GM23338 (cell line): ENCODE measurements around the gene CCDC92B. TPM values are rescaled to one million over a fixed set of nuclear protein-coding genes. Genes with fewer than 3 reads are reported as not detected.

ENCODE experiments used
- ATAC-seq: fragments of 200-7000 bp; cut with Tn5 transposase; 3 replicates; pipeline ENCODE4 v1.9.1; 2020
- DNase-seq: peaks from one replicate; pipeline ENCODE4 v3.0.0-alpha.2; 2015; ENCODE audit warnings: low spot score
- H2AFZ ChIP-seq: fragments of 200-600 bp; sonication (generic); 2 replicates; pipeline ENCODE4 v1.8.0; 2016; ENCODE audit warnings: antibody characterized with exemption, mild to moderate bottlenecking, moderate library complexity
- H3F3A ChIP-seq: fragments of 200-600 bp; sonication (generic); replicated peaks from 2 replicates; pipeline ENCODE4 v1.8.0; 2017; ENCODE audit warnings: antibody characterized with exemption, mixed run types, low read depth
- H3K27ac ChIP-seq: fragments of 200-600 bp; sonication (generic); 2 replicates; pipeline ENCODE4 v1.6.1; 2016; ENCODE audit warnings: low read depth
- H3K27me3 ChIP-seq: fragments of 200-600 bp; sonication (generic); 2 replicates; pipeline ENCODE4 v1.8.0; 2016; ENCODE audit warnings: mild to moderate bottlenecking, mixed run types, moderate library complexity; ENCODE audit not compliant: insufficient read depth
- H3K36me3 ChIP-seq: fragments of 200-600 bp; sonication (generic); 2 replicates; pipeline ENCODE4 v1.8.0; 2016; ENCODE audit warnings: mild to moderate bottlenecking; ENCODE audit not compliant: insufficient read depth
- H3K4me1 ChIP-seq: fragments of 200-600 bp; sonication (generic); 2 replicates; pipeline ENCODE4 v1.8.0; 2016; ENCODE audit warnings: mild to moderate bottlenecking, moderate library complexity; ENCODE audit not compliant: insufficient read depth
- H3K4me2 ChIP-seq: fragments of 200-600 bp; sonication (generic); 2 replicates; pipeline ENCODE4 v1.7.1; 2017; ENCODE audit warnings: mixed run types
- H3K4me3 ChIP-seq: fragments of 200-600 bp; sonication (generic); 2 replicates; pipeline ENCODE4 v1.6.1; 2016; ENCODE audit warnings: mixed run types
- H3K79me2 ChIP-seq: fragments of 200-600 bp; sonication (generic); replicated peaks from 2 replicates; pipeline ENCODE4 v1.8.0; 2017; ENCODE audit warnings: mild to moderate bottlenecking; ENCODE audit not compliant: insufficient read depth
- H3K9me2 ChIP-seq: fragments of 200-600 bp; sonication (generic); 2 replicates; pipeline ENCODE4 v1.8.0; 2017; ENCODE audit not compliant: insufficient read depth
- H4K20me1 ChIP-seq: fragments of 200-600 bp; sonication (generic); replicated peaks from 2 replicates; pipeline ENCODE4 v1.8.0; 2017; ENCODE audit warnings: mild to moderate bottlenecking; ENCODE audit not compliant: insufficient read depth
- H3K27ac Mint-ChIP-seq: 2 replicates; pipeline ENCODE4 v1.8.0; 2020; ENCODE audit warnings: inconsistent platforms, mild to moderate bottlenecking, moderate library complexity, mixed read lengths
- H3K27me3 Mint-ChIP-seq: 3 replicates; pipeline ENCODE4 v1.8.0; 2022; ENCODE audit warnings: low read depth, mild to moderate bottlenecking, moderate library complexity, mixed read lengths, inconsistent platforms; ENCODE audit not compliant: insufficient read depth, poor library complexity
- H3K36me3 Mint-ChIP-seq: 3 replicates; pipeline ENCODE4 v1.8.0; 2021; ENCODE audit warnings: low read depth, mild to moderate bottlenecking, inconsistent platforms, moderate library complexity, mixed read lengths
- H3K4me1 Mint-ChIP-seq: 3 replicates; pipeline ENCODE4 v1.8.0; 2020; ENCODE audit warnings: mild to moderate bottlenecking, inconsistent platforms, mixed read lengths
- H3K4me3 Mint-ChIP-seq: 3 replicates; pipeline ENCODE4 v1.8.0; 2021; ENCODE audit warnings: moderate library complexity, mild to moderate bottlenecking, inconsistent platforms, mixed read lengths
- H3K9me3 Mint-ChIP-seq: 3 replicates; pipeline ENCODE4 v1.8.0; 2020; ENCODE audit warnings: moderate library complexity, mild to moderate bottlenecking, inconsistent platforms, mixed read lengths
- CREB1 ChIP-seq: fragments of 250-450 bp; sonication (Bioruptor Pico); IDR thresholded peaks from 2 replicates; pipeline ENCODE4 v1.5.0; 2020; ENCODE audit warnings: low read depth, mild to moderate bottlenecking, moderate library complexity
- EZH2 ChIP-seq: fragments of 200-600 bp; sonication (generic); IDR thresholded peaks from one replicate; pipeline ENCODE4 v1.8.0; 2017; ENCODE audit warnings: antibody characterized with exemption, mild to moderate bottlenecking, low read depth; ENCODE audit not compliant: unreplicated experiment
- JUNB ChIP-seq: IDR thresholded peaks from one replicate; pipeline ENCODE4 v1.6.1; 2016; ENCODE audit warnings: antibody characterized with exemption; ENCODE audit not compliant: unreplicated experiment
- NANOG ChIP-seq: IDR thresholded peaks from 2 replicates; pipeline ENCODE4 v1.6.1; 2016; ENCODE audit warnings: antibody characterized with exemption, borderline replicate concordance
- STAT1 ChIP-seq: IDR thresholded peaks from one replicate; pipeline ENCODE4 v1.6.1; 2016; ENCODE audit warnings: antibody characterized with exemption; ENCODE audit not compliant: unreplicated experiment
- ZNF114 ChIP-seq: fragments of 250-450 bp; sonication (Bioruptor Pico); IDR thresholded peaks from 2 replicates; pipeline ENCODE4 v1.5.0; 2020; ENCODE audit warnings: mild to moderate bottlenecking, moderate library complexity
- polyA plus RNA-seq: library from polyadenylated mRNA; unstranded; fragments of >200 nt; fragmentation: Nextera tagmentation; extraction: Ambion mirVana; gene quantifications from 2 replicates; pipeline ENCODE4 v1.2.1, GENCODE V29; 2016
- total RNA-seq: library from RNA; depleted of rRNA; stranded (reverse); fragments of >200 nt; shearing (Covaris generic); gene quantifications from 2 replicates; pipeline ENCODE4 v1.2.3, GENCODE V29; 2014
- TF ChIP-seq, protein P1 (sequence below): IDR thresholded peaks from one replicate; pipeline ENCODE4 v1.6.1; 2018; ENCODE audit warnings: antibody characterized with exemption; ENCODE audit not compliant: unreplicated experiment
- TF ChIP-seq, protein P2 (sequence below): IDR thresholded peaks from 2 replicates; pipeline ENCODE4 v1.6.1; 2016; ENCODE audit warnings: antibody characterized with exemption
- TF ChIP-seq, protein P3 (sequence below), 2 experiments: fragments of 200-600 bp in 1 of 2; sonication (generic) in 1 of 2; conservative IDR thresholded peaks; 2 replicates each; pipeline versions ENCODE4 v1.5.1 to v1.6.1; 2016 to 2017; ENCODE audit warnings: antibody characterized with exemption in 2 of 2, low read depth in 2 of 2, mild to moderate bottlenecking in 2 of 2, moderate library complexity in 1 of 2

Gene CCDC92B
- total and polyA plus RNA-seq, 2 experiments from 2014 or later, result 5.7 to 9.1 TPM

DNA sequence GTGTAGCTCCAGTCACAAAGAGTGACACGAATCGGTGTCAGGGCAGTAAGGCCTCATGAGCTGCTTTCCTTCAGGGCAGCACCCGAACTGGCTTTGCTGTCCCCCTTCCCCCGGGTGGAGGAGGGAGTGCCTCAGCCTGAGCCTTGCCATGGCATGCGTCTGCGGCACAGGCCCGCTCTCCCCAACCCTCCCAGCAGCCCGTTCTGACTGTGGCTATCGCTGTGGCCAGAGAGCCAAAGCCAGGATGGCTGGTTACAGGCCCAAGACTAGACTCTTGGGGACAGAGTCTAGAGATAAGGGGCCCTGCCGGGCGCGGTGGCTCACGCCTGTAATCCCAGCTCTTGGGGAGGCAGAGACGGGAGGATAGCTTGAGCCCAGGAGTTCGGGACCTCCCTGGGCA, 63.8 kb downstream of the CCDC92B start:
- TF ChIP-seq ZNF114 (CRISPR knock-in tag), result no peak
- no peak for TF ChIP-seq CREB1 (CRISPR knock-in tag)
- TF ChIP-seq STAT1, result no peak
- TF ChIP-seq, protein P1, sequence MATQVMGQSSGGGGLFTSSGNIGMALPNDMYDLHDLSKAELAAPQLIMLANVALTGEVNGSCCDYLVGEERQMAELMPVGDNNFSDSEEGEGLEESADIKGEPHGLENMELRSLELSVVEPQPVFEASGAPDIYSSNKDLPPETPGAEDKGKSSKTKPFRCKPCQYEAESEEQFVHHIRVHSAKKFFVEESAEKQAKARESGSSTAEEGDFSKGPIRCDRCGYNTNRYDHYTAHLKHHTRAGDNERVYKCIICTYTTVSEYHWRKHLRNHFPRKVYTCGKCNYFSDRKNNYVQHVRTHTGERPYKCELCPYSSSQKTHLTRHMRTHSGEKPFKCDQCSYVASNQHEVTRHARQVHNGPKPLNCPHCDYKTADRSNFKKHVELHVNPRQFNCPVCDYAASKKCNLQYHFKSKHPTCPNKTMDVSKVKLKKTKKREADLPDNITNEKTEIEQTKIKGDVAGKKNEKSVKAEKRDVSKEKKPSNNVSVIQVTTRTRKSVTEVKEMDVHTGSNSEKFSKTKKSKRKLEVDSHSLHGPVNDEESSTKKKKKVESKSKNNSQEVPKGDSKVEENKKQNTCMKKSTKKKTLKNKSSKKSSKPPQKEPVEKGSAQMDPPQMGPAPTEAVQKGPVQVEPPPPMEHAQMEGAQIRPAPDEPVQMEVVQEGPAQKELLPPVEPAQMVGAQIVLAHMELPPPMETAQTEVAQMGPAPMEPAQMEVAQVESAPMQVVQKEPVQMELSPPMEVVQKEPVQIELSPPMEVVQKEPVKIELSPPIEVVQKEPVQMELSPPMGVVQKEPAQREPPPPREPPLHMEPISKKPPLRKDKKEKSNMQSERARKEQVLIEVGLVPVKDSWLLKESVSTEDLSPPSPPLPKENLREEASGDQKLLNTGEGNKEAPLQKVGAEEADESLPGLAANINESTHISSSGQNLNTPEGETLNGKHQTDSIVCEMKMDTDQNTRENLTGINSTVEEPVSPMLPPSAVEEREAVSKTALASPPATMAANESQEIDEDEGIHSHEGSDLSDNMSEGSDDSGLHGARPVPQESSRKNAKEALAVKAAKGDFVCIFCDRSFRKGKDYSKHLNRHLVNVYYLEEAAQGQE, result no peak
- TF ChIP-seq EZH2, result no peak
- TF ChIP-seq, protein P2, sequence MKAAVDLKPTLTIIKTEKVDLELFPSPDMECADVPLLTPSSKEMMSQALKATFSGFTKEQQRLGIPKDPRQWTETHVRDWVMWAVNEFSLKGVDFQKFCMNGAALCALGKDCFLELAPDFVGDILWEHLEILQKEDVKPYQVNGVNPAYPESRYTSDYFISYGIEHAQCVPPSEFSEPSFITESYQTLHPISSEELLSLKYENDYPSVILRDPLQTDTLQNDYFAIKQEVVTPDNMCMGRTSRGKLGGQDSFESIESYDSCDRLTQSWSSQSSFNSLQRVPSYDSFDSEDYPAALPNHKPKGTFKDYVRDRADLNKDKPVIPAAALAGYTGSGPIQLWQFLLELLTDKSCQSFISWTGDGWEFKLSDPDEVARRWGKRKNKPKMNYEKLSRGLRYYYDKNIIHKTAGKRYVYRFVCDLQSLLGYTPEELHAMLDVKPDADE, result no peak
- TF ChIP-seq, protein P3, sequence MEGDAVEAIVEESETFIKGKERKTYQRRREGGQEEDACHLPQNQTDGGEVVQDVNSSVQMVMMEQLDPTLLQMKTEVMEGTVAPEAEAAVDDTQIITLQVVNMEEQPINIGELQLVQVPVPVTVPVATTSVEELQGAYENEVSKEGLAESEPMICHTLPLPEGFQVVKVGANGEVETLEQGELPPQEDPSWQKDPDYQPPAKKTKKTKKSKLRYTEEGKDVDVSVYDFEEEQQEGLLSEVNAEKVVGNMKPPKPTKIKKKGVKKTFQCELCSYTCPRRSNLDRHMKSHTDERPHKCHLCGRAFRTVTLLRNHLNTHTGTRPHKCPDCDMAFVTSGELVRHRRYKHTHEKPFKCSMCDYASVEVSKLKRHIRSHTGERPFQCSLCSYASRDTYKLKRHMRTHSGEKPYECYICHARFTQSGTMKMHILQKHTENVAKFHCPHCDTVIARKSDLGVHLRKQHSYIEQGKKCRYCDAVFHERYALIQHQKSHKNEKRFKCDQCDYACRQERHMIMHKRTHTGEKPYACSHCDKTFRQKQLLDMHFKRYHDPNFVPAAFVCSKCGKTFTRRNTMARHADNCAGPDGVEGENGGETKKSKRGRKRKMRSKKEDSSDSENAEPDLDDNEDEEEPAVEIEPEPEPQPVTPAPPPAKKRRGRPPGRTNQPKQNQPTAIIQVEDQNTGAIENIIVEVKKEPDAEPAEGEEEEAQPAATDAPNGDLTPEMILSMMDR (conservative IDR thresholded peaks at IDR 0.05; ENCODE audit: low read depth in 2 of 2), result no peak
- TF ChIP-seq NANOG, result no peak
- no peak for TF ChIP-seq JUNB
- Mint-ChIP-seq H3K4me3 (no peak overlapping the region), H3K36me3 (peaks cover 21% of the 10 kb centered on the region), H3K27me3 (peaks cover 24% of the 10 kb centered on the region), H3K27ac (no peak overlapping the region), H3K9me3 (no peaks in the 10 kb centered on the region), H3K4me1 (peaks cover 19% of the 10 kb centered on the region; the same call in 2 of the 3 replicates)
- H4K20me1 ChIP-seq, result peaks cover 4% of the 10 kb centered on the region
- H3K27me3 ChIP-seq, result no peaks in the 10 kb centered on the region
- no peaks in the 10 kb centered on the region for H3K9me2 ChIP-seq
- peaks cover 8% of the 10 kb centered on the region; the same call in 1 of the 2 replicates for H3K36me3 ChIP-seq
- H3K4me2 ChIP-seq, result no peak overlapping the region
- H3K4me3 ChIP-seq, result no peak overlapping the region
- H2AFZ ChIP-seq, result no peak overlapping the region
- H3K27ac ChIP-seq, result no peak overlapping the region
- ATAC-seq, result peak; percentile 48
- peaks cover 13% of the 10 kb centered on the region for H3F3A ChIP-seq
- no peaks in the 10 kb centered on the region for H3K79me2 ChIP-seq
- H3K4me1 ChIP-seq, result peaks cover 13% of the 10 kb centered on the region; the same call in 1 of the 2 replicates
- no peak for DNase-seq

DNA sequence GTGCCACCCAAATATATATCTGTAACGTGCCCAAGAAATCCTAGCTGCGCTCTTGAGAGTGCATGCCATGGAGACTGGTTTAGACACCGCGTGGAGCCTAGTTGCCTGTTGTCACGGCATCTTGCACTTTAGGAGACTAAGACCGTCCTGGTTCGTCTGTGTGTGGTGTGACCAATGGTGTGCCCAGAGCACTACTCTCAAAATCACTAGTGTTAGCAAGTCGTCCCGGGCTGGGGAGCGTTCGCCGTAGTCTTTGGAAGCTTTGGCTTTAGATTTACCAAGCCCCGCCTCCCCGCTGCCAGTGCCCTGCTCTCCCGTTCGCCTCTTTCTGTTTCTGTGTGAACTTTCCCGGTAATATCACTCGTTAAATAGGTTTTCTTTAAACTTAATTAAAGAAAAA, 64.9 kb downstream of the CCDC92B start:
- H3K27me3 ChIP-seq, result no peaks in the 10 kb centered on the region
- Mint-ChIP-seq H3K36me3 (peaks cover 30% of the 10 kb centered on the region), H3K27me3 (peaks cover 20% of the 10 kb centered on the region), H3K9me3 (no peaks in the 10 kb centered on the region), H3K4me3 (no peak overlapping the region), H3K4me1 (peaks cover 19% of the 10 kb centered on the region; the same call in 2 of the 3 replicates), H3K27ac (no peak overlapping the region)
- H3K9me2 ChIP-seq, result no peaks in the 10 kb centered on the region
- peaks cover 13% of the 10 kb centered on the region for H3F3A ChIP-seq
- peaks cover 8% of the 10 kb centered on the region for H4K20me1 ChIP-seq
- DNase-seq (no peak), ATAC-seq (no peak)
- no peak overlapping the region for H2AFZ ChIP-seq
- H3K4me1 ChIP-seq, result peaks cover 13% of the 10 kb centered on the region; the same call in 1 of the 2 replicates
- H3K36me3 ChIP-seq, result peaks cover 17% of the 10 kb centered on the region; the same call in 1 of the 2 replicates
- no peak overlapping the region for H3K27ac ChIP-seq
- H3K4me3 ChIP-seq, result no peak overlapping the region
- H3K4me2 ChIP-seq, result no peak overlapping the region
- TF ChIP-seq EZH2 (no peak), NANOG (no peak), JUNB (no peak)
- no peaks in the 10 kb centered on the region for H3K79me2 ChIP-seq
